ENCODE results near the gene ANKS3. TPM values are rescaled to one million over a fixed set of nuclear protein-coding genes. Genes with fewer than 3 reads are reported as not detected.

Gene ANKS3
- total RNA-seq, 1 donor: 22.0 TPM

DNA sequence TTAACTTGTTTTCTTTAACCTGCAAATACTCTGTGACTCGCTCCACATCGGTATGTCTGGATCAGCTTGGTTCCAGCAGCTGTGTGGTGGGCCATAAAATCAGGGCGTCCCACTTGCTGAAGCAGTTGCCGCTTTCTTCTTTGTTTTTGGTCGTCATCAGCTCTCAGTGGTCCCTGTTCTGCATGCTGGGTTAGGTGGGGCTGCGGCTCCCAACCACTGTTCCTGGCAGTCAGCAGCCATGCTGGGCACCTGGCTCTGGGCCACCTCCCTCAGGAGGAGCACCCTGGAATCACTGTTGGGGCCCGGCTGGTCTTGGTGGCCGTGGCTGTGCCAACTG lies 86.5 kb downstream of the ANKS3 start:
- TF ChIP-seq, protein P1, sequence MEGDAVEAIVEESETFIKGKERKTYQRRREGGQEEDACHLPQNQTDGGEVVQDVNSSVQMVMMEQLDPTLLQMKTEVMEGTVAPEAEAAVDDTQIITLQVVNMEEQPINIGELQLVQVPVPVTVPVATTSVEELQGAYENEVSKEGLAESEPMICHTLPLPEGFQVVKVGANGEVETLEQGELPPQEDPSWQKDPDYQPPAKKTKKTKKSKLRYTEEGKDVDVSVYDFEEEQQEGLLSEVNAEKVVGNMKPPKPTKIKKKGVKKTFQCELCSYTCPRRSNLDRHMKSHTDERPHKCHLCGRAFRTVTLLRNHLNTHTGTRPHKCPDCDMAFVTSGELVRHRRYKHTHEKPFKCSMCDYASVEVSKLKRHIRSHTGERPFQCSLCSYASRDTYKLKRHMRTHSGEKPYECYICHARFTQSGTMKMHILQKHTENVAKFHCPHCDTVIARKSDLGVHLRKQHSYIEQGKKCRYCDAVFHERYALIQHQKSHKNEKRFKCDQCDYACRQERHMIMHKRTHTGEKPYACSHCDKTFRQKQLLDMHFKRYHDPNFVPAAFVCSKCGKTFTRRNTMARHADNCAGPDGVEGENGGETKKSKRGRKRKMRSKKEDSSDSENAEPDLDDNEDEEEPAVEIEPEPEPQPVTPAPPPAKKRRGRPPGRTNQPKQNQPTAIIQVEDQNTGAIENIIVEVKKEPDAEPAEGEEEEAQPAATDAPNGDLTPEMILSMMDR (IDR thresholded peaks at IDR 0.05; ENCODE audit: insufficient read depth, low read length): no peak
- H3K4me3 ChIP-seq (ENCODE audit: low read depth, low read length): no peak overlapping the region
- DNase-seq (ENCODE audit: low read depth): no peak

DNA sequence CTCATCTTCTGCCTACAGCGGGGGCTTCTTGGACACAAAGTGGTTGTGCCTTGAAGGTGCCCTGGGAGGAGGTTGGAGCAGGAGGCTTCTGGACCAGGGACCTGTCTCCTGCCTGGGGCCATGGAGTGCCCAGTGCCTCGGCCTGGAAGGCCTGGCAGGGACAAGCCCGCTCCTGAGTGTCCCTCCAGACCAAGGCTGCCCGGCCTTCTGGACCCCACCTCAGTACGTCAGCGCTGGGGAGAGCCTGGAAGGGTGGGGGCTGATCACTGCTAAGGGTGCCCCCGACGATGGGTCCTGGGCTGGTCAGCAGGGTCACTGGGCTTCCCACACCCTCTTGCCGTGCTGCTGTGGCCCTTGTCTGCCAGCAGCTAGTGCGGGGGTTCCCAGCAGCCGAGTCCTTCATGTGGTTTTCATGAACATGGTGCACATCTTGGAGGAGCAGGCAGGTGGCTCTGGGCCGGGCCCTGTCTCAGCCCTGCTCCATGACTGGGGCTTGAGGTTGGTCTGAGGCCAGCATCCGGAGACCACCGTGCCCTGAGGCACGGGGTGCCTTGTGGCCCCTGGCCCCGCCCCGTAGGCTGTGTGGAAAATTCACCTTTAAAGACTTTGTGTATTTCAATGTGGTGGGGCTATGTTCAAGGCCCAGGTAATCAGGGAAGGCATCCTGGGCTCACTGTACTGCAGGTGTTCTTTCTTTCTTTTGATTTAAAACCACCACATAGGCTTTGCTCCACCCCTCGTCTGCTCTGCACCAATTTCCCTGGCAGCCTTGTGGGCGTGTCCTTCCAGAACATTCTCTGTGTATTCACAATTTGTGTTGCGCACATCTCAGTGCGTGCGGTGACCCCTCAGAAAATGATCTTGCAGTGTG lies 87.1 kb downstream of the ANKS3 start:
- no peak overlapping the region for H3K4me3 ChIP-seq (ENCODE audit: low read depth, low read length)
- no peak for DNase-seq (ENCODE audit: low read depth)
- TF ChIP-seq, protein P1 (IDR thresholded peaks at IDR 0.05; ENCODE audit: insufficient read depth, low read length): no peak

Small RNA genes lying within 50 kb of the gene (small RNA-seq; reads per million reads assigned to genes)
- gene MIR6769A: not detected
- not detected for gene RF00017

Other genes with a start within 250 kb of the ANKS3 start
- 11.8 and 20.3 TPM in 2 replicates for gene CDIP1, start 195.5 kb downstream of the ANKS3 start, total RNA-seq (ENCODE audit: low replicate concordance)
- under 0.01 TPM in 1 of 2 replicates, not detected in the other for gene C16orf96, start 177.9 kb downstream of the ANKS3 start, total RNA-seq (ENCODE audit: low replicate concordance)
- gene UBALD1, start 119.4 kb downstream of the ANKS3 start, total RNA-seq (ENCODE audit: low replicate concordance): 5.2 and 7.1 TPM in 2 replicates
- 24.5 and 34.3 TPM in 2 replicates for gene MGRN1, start 109.4 kb downstream of the ANKS3 start, total RNA-seq (ENCODE audit: low replicate concordance)
- gene NUDT16L1, start 40.7 kb downstream of the ANKS3 start, total RNA-seq (ENCODE audit: low replicate concordance): 15.4 and 48.3 TPM in 2 replicates
- gene DNAAF8, start 266 bp upstream of the ANKS3 start, total RNA-seq (ENCODE audit: low replicate concordance): 1.4 TPM in 1 of 2 replicates, not detected in the other
- gene ZNF500, start 32.9 kb upstream of the ANKS3 start, total RNA-seq (ENCODE audit: low replicate concordance): 8.3 and 14.1 TPM in 2 replicates
- gene SEPTIN12, start 54.1 kb upstream of the ANKS3 start, total RNA-seq (ENCODE audit: low replicate concordance): not detected in 2 replicates
- gene SMIM22, start 61.1 kb upstream of the ANKS3 start, total RNA-seq (ENCODE audit: low replicate concordance): not detected in 2 replicates
- gene ROGDI, start 68.4 kb upstream of the ANKS3 start, total RNA-seq (ENCODE audit: low replicate concordance): 9.1 and 14.4 TPM in 2 replicates
- 42.4 and 55.0 TPM in 2 replicates for gene GLYR1, start 113.0 kb upstream of the ANKS3 start, total RNA-seq (ENCODE audit: low replicate concordance)
- gene UBN1, start 113.2 kb upstream of the ANKS3 start, total RNA-seq (ENCODE audit: low replicate concordance): 37.7 and 47.8 TPM in 2 replicates
- gene PPL, start 202.9 kb upstream of the ANKS3 start, total RNA-seq (ENCODE audit: low replicate concordance): 53.9 and 57.9 TPM in 2 replicates
- 1.2 and 3.0 TPM in 2 replicates for gene SEC14L5, start 224.1 kb upstream of the ANKS3 start, total RNA-seq (ENCODE audit: low replicate concordance)